K562 (cell line): Measurements from ENCODE around the gene GINS1. TPM values are rescaled to one million over a fixed set of nuclear protein-coding genes. Genes with fewer than 3 reads are reported as not detected.
A peak's percentile ranks its signal among the peaks of the same experiment; 100 is the strongest.

Experiments used
- BHLHE40 ChIP-seq: IDR thresholded peaks from 2 replicates; pipeline ENCODE4 v1.6.1; 2011; ENCODE audit warnings: low read length, improper control_type of control experiment
- CTBP1 ChIP-seq: fragments of 450-650 bp; IDR thresholded peaks from 2 replicates; pipeline ENCODE4 v1.6.1; 2016; ENCODE audit warnings: borderline replicate concordance
- ELF1 ChIP-seq: fragments of 200-800 bp; sonication (Bioruptor generic); IDR thresholded peaks from 2 replicates; pipeline ENCODE4 v1.6.1; 2016; ENCODE audit warnings: missing genetic modification characterization, missing compliant biosample characterization
- FOXM1 ChIP-seq, 2 experiments: fragments of 450-650 bp in 1 of 2; sonication (generic) in 1 of 2; formaldehyde crosslinking in 1 of 2; IDR thresholded peaks; 2 replicates each; pipeline versions ENCODE4 v1.6.1 to v1.9.0; 2017 to 2022; ENCODE audit warnings: low read depth in 2 of 2, mild to moderate bottlenecking in 2 of 2, missing genetic modification reagents in 1 of 2, moderate library complexity in 1 of 2
- FUS ChIP-seq: fragments of 200-400 bp; formaldehyde crosslinking; optimal IDR thresholded peaks from 2 replicates; pipeline ENCODE3; 2017; ENCODE audit warnings: low read depth, low read length
- HDAC8 ChIP-seq: fragments of 450-650 bp; IDR thresholded peaks from 2 replicates; pipeline ENCODE4 v1.6.1; 2016; ENCODE audit warnings: mild to moderate bottlenecking, missing genetic modification characterization, moderate library complexity, missing compliant biosample characterization
- JUND ChIP-seq, 2 experiments: IDR thresholded peaks; 2 replicates in 1 of 2; 3 replicates in 1 of 2; pipeline ENCODE4 v1.6.1; 2011; ENCODE audit warnings: borderline replicate concordance in 2 of 2, low read depth in 2 of 2, low read length in 2 of 2, improper control_type of control experiment in 1 of 2, missing biosample characterization in 1 of 2, missing genetic modification characterization in 1 of 2, missing genetic modification reagents in 1 of 2
- KLF16 ChIP-seq: IDR thresholded peaks from 2 replicates; pipeline ENCODE4 v1.6.1; 2016; ENCODE audit warnings: antibody characterized with exemption
- MED1 ChIP-seq: sonication (generic); formaldehyde crosslinking; IDR thresholded peaks from 2 replicates; pipeline ENCODE4 v1.8.1; 2023; ENCODE audit warnings: missing genetic modification reagents, borderline replicate concordance
- POU5F1 ChIP-seq: fragments of 150-350 bp; IDR thresholded peaks from 2 replicates; pipeline ENCODE4 v1.6.1; 2014; ENCODE audit warnings: borderline replicate concordance, low read length, low read depth, mild to moderate bottlenecking; ENCODE audit not compliant: partially characterized antibody
- SUPT5H ChIP-seq: fragments of 450-650 bp; IDR thresholded peaks from 2 replicates; pipeline ENCODE4 v1.6.1; 2016
- U2AF1 ChIP-seq: fragments of 200-400 bp; formaldehyde crosslinking; optimal IDR thresholded peaks from 2 replicates; pipeline ENCODE3; 2017; ENCODE audit warnings: mild to moderate bottlenecking, low read depth, low read length, moderate library complexity
- XRCC5 ChIP-seq: fragments of 200-400 bp; formaldehyde crosslinking; IDR thresholded peaks from 2 replicates; pipeline ENCODE4 v1.6.1; 2017; ENCODE audit warnings: low read depth, mild to moderate bottlenecking, low read length
- ZNF282 ChIP-seq: sonication (generic); formaldehyde crosslinking; IDR thresholded peaks from 2 replicates; pipeline ENCODE4 v1.8.1; 2023; ENCODE audit warnings: missing genetic modification reagents
- ZNF551 ChIP-seq: fragments of 250-450 bp; sonication (Bioruptor Pico); IDR thresholded peaks from 2 replicates; pipeline ENCODE4 v1.5.0; 2021; ENCODE audit warnings: mild to moderate bottlenecking, moderate library complexity
- ZNF699 ChIP-seq: fragments of 250-450 bp; sonication (Bioruptor Pico); IDR thresholded peaks from 2 replicates; pipeline ENCODE4 v1.8.0; 2021; ENCODE audit warnings: mild to moderate bottlenecking, moderate library complexity; ENCODE audit not compliant: insufficient replicate concordance
- polyA plus RNA-seq, 8 experiments: library from polyadenylated mRNA; depleted of rRNA in 4 of 8; stranded (reverse) in 5 of 8; unstranded in 3 of 8; fragments of >200 nt; fragmentation: Nextera tagmentation in 2 of 8; fragmentation: Illumina TruSeq in 1 of 8; extraction: Ambion mirVana in 2 of 8; extraction: Trizol in 1 of 8; gene quantifications; 2 replicates each; pipeline versions ENCODE4 v1.2.1 to v1.2.3, GENCODE V29; 2011 to 2014; ENCODE audit warnings: inconsistent platforms in 1 of 8, missing spikeins in 1 of 8
- total RNA-seq, 7 experiments: library from RNA; depleted of rRNA in 6 of 7; stranded (reverse); fragments of >200 nt in 6 of 7; fragmentation: Illumina TruSeq in 2 of 7; extraction: Trizol in 2 of 7; gene quantifications; 2 replicates each; pipeline versions ENCODE4 v1.2.1 to v1.2.3, GENCODE V29; 2011 to 2021; ENCODE audit warnings: low replicate concordance in 1 of 7
- TF ChIP-seq, protein P1 (sequence below): fragments of 450-650 bp; IDR thresholded peaks from 2 replicates; pipeline ENCODE4 v1.6.1; 2016; ENCODE audit warnings: low read depth
- TF ChIP-seq, protein P2 (sequence below): sonication (generic); formaldehyde crosslinking; IDR thresholded peaks from 2 replicates; pipeline ENCODE4 v1.8.0; 2022; ENCODE audit warnings: mild to moderate bottlenecking, missing genetic modification reagents

GINS1 gene
- total and polyA plus RNA-seq, 9 of the 15 experiments (the other 6 are each of a cell fraction or from before 2014, with no cell fraction given): 13.1 to 31.8 (median 24.1) TPM

DNA sequence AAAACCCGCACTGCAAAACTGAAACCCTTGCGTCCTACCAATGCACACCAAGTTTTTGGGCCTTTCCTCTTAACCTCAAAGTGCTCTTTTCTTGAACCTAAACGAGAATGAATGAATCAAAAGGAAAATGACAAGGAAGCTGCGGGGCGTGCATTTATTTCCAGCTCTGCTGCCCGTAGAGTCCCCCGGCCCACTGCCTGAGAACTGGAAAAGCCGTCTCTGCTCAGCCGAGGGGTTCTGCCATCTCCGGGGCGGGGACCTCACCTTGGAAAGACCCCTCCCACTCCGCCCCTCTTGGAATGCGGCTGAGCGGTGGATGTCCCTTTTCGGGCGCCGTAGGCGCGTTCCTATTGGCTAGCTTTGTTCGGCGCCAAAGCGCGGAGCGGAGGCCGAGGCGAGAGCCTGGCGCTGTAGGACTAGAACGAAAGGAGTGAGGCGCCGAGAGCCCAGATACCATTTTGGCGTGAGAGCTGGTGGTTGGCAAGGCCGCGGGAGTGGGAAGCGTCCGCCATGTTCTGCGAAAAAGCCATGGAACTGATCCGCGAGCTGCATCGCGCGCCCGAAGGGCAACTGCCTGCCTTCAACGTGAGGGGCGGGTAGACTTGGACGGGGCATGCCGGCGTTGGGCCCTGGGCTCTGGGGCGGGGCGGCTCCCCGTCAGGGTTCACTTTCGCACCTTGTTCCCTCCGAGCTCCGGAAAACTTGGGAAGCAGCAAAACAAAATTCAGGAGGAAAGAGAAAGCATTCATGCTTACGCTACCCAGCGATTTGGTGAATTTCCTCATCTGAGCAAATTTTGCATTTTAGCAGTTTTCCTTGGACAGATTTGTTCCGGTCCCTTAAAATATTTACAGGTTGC is at the start of gene GINS1 (continued):
- TF ChIP-seq, protein P1, sequence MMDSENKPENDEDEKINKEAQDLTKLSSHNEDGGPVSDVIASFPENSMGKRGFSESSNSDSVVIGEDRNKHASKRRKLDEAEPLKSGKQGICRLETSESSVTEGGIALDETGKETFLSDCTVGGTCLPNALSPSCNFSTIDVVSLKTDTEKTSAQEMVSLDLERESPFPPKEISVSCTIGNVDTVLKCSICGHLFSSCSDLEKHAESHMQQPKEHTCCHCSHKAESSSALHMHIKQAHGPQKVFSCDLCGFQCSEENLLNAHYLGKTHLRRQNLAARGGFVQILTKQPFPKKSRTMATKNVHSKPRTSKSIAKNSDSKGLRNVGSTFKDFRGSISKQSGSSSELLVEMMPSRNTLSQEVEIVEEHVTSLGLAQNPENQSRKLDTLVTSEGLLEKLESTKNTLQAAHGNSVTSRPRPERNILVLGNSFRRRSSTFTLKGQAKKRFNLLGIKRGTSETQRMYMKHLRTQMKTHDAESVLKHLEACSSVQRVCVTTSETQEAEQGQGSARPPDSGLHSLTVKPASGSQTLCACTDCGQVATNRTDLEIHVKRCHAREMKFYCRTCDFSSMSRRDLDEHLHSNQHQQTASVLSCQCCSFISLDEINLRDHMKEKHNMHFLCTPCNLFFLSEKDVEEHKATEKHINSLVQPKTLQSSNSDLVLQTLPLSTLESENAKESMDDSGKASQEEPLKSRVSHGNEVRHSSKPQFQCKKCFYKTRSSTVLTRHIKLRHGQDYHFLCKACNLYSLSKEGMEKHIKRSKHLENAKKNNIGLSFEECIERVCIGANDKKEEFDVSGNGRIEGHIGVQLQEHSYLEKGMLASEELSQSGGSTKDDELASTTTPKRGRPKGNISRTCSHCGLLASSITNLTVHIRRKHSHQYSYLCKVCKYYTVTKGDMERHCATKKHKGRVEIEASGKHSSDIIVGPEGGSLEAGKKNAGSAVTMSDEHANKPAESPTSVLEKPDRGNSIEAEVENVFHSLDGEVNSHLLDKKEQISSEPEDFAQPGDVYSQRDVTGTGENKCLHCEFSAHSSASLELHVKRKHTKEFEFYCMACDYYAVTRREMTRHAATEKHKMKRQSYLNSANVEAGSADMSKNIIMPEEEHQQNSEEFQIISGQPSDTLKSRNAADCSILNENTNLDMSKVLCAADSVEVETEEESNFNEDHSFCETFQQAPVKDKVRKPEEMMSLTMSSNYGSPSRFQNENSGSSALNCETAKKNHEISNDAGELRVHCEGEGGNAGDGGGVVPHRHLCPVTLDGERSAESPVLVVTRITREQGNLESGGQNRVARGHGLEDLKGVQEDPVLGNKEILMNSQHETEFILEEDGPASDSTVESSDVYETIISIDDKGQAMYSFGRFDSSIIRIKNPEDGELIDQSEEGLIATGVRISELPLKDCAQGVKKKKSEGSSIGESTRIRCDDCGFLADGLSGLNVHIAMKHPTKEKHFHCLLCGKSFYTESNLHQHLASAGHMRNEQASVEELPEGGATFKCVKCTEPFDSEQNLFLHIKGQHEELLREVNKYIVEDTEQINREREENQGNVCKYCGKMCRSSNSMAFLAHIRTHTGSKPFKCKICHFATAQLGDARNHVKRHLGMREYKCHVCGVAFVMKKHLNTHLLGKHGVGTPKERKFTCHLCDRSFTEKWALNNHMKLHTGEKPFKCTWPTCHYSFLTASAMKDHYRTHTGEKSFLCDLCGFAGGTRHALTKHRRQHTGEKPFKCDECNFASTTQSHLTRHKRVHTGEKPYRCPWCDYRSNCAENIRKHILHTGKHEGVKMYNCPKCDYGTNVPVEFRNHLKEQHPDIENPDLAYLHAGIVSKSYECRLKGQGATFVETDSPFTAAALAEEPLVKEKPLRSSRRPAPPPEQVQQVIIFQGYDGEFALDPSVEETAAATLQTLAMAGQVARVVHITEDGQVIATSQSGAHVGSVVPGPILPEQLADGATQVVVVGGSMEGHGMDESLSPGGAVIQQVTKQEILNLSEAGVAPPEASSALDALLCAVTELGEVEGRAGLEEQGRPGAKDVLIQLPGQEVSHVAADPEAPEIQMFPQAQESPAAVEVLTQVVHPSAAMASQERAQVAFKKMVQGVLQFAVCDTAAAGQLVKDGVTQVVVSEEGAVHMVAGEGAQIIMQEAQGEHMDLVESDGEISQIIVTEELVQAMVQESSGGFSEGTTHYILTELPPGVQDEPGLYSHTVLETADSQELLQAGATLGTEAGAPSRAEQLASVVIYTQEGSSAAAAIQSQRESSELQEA: peak; percentile 94
- TF ChIP-seq ELF1 (tag): no peak
- TF ChIP-seq MED1 (CRISPR knock-in tag): no peak
- peak; percentile 87 for TF ChIP-seq SUPT5H
- no peak for TF ChIP-seq JUND (IDR thresholded peaks at IDR 0.05; ENCODE audit: borderline replicate concordance, low read depth, low read length)
- TF ChIP-seq JUND (tag; IDR thresholded peaks at IDR 0.05; ENCODE audit: borderline replicate concordance, low read depth, low read length): no peak; the same call in 2 of the 3 replicates
- TF ChIP-seq U2AF1: no peak
- peak; percentile 80 for TF ChIP-seq CTBP1
- no peak for TF ChIP-seq FUS
- no peak for TF ChIP-seq ZNF282 (CRISPR knock-in tag)
- TF ChIP-seq POU5F1: peak; percentile 69
- TF ChIP-seq HDAC8 (tag): no peak
- TF ChIP-seq ZNF551 (CRISPR knock-in tag): no peak
- TF ChIP-seq XRCC5: no peak
- no peak for TF ChIP-seq BHLHE40
- TF ChIP-seq, protein P2, sequence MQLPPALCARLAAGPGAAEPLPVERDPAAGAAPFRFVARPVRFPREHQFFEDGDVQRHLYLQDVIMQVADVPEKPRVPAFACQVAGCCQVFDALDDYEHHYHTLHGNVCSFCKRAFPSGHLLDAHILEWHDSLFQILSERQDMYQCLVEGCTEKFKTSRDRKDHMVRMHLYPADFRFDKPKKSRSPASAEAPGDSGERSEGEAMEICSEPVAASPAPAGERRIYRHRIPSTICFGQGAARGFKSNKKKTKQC: peak; percentile 42; the same call in 1 of the 2 replicates
- TF ChIP-seq KLF16: peak; percentile 55; the same call in 1 of the 2 replicates
- no peak for TF ChIP-seq FOXM1 (IDR thresholded peaks at IDR 0.05; ENCODE audit: low read depth)
- TF ChIP-seq FOXM1 (CRISPR knock-in tag; IDR thresholded peaks at IDR 0.05; ENCODE audit: low read depth): no peak
- TF ChIP-seq ZNF699 (CRISPR knock-in tag): no peak
